ENCODE results near the gene LRR1. TPM values are rescaled to one million over a fixed set of nuclear protein-coding genes. Genes with fewer than 3 reads are reported as not detected.

The LRR1 gene
- total and polyA plus RNA-seq, 9 donors = 4.1 to 8.0 (median 6.5) TPM

DNA sequence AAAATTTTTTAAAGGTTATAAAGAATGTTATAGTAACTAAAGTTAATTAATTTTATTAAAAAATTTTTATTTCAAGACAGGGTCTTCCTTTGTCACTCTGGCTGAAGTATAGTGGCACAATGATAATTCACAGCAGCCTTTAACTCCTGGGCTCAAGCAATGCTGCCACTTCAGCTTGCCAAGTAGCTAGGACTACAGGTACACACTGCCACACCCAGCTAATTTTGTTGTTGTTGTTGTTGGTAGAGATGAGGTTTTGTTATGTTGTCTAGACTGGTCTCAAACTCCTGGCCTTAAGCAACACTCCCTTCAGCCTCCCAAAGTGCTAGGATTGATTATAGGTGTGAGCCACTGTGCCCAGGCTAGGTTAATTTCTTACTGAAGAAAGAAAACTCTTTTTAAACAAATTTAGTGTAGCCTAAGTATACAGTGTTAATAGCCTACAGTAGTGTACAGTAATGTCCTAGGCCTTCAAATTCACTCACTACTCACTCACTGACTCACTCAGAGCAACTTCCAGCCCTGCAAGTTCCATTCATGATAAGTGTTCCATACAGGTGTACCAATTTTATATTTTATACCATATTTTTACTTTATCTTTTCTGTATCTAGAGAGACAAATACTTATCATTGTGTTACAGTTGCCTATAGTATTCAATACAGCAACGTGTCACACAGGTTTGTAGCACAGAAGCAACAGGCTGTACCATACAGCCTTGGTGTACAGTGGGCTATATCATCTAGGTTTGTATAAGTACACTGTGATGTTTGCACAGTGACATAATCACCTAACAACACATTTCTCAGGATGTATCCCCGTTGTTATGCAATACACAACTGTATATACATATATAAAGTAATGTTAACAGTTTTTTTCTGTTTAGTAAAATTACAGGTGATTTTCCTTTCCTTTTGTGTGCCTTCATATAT is 61.1 kb downstream of the LRR1 start:
- no peaks in the 10 kb centered on the region for H3K4me1 ChIP-seq (ENCODE audit: insufficient read depth)
- intact Hi-C loops (cut with DNase I) = no loop called here
- no peaks in the 10 kb centered on the region for H3K9me3 ChIP-seq
- H3K4me3 ChIP-seq = no peak overlapping the region
- 88 to 93% (median 90%) methylated on average over 2 of the region's 2 CpGs for WGBS, 3 donors
- TF ChIP-seq POLR2A (IDR thresholded peaks at IDR 0.05) (no peak), EP300 (IDR thresholded peaks at IDR 0.05) (no peak)
- TF ChIP-seq, protein P1, sequence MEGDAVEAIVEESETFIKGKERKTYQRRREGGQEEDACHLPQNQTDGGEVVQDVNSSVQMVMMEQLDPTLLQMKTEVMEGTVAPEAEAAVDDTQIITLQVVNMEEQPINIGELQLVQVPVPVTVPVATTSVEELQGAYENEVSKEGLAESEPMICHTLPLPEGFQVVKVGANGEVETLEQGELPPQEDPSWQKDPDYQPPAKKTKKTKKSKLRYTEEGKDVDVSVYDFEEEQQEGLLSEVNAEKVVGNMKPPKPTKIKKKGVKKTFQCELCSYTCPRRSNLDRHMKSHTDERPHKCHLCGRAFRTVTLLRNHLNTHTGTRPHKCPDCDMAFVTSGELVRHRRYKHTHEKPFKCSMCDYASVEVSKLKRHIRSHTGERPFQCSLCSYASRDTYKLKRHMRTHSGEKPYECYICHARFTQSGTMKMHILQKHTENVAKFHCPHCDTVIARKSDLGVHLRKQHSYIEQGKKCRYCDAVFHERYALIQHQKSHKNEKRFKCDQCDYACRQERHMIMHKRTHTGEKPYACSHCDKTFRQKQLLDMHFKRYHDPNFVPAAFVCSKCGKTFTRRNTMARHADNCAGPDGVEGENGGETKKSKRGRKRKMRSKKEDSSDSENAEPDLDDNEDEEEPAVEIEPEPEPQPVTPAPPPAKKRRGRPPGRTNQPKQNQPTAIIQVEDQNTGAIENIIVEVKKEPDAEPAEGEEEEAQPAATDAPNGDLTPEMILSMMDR (IDR thresholded peaks at IDR 0.05) = no peak
- no peaks in the 10 kb centered on the region for H3K36me3 ChIP-seq
- no peaks in the 10 kb centered on the region for H3K27me3 ChIP-seq
- DNase-seq = no peak
- no peak overlapping the region for H3K27ac ChIP-seq

Small RNAs within 50 kb of the gene (small RNA-seq; reads per million reads assigned to genes)
- gene AL139099.3 (not detected), gene AL139099.4 (not detected), gene RF00019 (not detected), gene RNA5SP384 (not detected)

Other genes starting within 250 kb of the LRR1 start
- gene RPS29, start 12.6 kb upstream of the LRR1 start, total RNA-seq = over 10,000 TPM in 2 of 7 donors, 1,000 to 10,000 TPM in 5; 1,810 to 35,664 (median 2,389) TPM
- gene RPS29, start 12.6 kb upstream of the LRR1 start, polyA plus RNA-seq = 1,000 to 10,000 TPM; 2,089 to 4,585 TPM
- 100 to 1,000 TPM; 196 to 516 (median 284) TPM for gene RPL36AL, start 21.7 kb downstream of the LRR1 start, total RNA-seq
- gene RPL36AL, start 21.7 kb downstream of the LRR1 start, polyA plus RNA-seq = 100 to 1,000 TPM; 657 to 712 TPM
- 10 to 100 TPM; 23.0 to 45.1 (median 28.1) TPM for gene MGAT2, start 21.9 kb downstream of the LRR1 start, total RNA-seq
- 10 to 100 TPM; 15.9 to 21.4 TPM for gene MGAT2, start 21.9 kb downstream of the LRR1 start, polyA plus RNA-seq
- gene DNAAF2, start 36.3 kb downstream of the LRR1 start, total RNA-seq = 10 to 100 TPM in 2 of 7 donors, 1 to 10 TPM in 5; 5.5 to 19.3 (median 6.8) TPM
- 1 to 10 TPM; 3.3 to 5.5 TPM for gene DNAAF2, start 36.3 kb downstream of the LRR1 start, polyA plus RNA-seq
- gene POLE2, start 89.3 kb downstream of the LRR1 start, total RNA-seq = 1 to 10 TPM; 1.6 to 5.0 (median 2.5) TPM
- gene POLE2, start 89.3 kb downstream of the LRR1 start, polyA plus RNA-seq = 1 to 10 TPM; 1.6 to 2.5 TPM
- 10 to 100 TPM in 6 of 7 donors, 1 to 10 TPM in 1; 8.6 to 22.9 (median 19.3) TPM for gene KLHDC1, start 94.2 kb downstream of the LRR1 start, total RNA-seq
- 1 to 10 TPM; 6.7 to 8.3 TPM for gene KLHDC1, start 94.2 kb downstream of the LRR1 start, polyA plus RNA-seq
- 10 to 100 TPM; 49.4 to 84.1 (median 70.1) TPM for gene KLHDC2, start 169.2 kb downstream of the LRR1 start, total RNA-seq
- 10 to 100 TPM; 66.6 to 89.7 TPM for gene KLHDC2, start 169.2 kb downstream of the LRR1 start, polyA plus RNA-seq

Data from ovary (tissue), 9 donors.